NCI-H1048 (cell line): ENCODE measurements around the gene LRRC8C.
"Not testable (repeated sequence)": the region's sequence is repeated elsewhere in the genome, so short reads cannot be mapped to it uniquely, and the experiment has no call there.

Source experiments
- DNase-seq: peaks from one replicate; lab custom pipeline; 2025; lab: John Stamatoyannopoulos, UW

Gene LRRC8C

DNA sequence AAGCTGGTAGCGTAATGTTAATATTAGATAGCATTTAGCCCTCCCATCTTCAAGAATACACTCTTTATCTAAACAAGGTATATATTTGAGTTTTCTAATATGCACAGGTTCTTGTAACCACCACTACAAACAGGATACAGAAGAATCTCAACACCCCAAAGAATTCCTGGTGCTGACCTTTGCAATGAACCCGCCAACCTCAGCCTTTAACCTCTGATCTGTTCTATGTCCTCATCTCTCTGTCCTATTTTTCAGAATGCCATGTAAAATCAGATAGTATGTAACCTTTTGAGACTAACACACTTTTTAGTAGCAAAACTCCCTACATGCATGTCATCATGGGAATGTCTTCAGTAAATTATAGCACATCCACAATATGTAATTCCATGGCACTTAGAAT is 71.1 kb downstream of the LRRC8C start:
- no peak for DNase-seq

DNA sequence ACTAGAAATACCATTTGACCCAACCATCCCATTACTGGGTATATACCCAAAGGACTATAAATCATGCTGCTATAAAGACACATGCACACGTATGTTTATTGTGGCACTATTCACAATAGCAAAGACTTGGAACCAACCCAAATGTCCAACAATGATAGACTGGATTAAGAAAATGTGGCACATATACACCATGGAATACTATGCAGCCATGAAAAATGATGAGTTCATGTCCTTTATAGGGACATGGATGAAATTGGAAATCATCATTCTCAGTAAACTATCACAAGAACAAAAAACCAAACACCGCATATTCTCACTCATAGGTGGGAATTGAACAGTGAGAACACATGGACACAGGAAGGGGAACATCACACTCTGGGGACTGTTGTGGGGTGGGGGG is 72.0 kb downstream of the LRRC8C start:
- DNase-seq, result not testable (repeated sequence)

DNA sequence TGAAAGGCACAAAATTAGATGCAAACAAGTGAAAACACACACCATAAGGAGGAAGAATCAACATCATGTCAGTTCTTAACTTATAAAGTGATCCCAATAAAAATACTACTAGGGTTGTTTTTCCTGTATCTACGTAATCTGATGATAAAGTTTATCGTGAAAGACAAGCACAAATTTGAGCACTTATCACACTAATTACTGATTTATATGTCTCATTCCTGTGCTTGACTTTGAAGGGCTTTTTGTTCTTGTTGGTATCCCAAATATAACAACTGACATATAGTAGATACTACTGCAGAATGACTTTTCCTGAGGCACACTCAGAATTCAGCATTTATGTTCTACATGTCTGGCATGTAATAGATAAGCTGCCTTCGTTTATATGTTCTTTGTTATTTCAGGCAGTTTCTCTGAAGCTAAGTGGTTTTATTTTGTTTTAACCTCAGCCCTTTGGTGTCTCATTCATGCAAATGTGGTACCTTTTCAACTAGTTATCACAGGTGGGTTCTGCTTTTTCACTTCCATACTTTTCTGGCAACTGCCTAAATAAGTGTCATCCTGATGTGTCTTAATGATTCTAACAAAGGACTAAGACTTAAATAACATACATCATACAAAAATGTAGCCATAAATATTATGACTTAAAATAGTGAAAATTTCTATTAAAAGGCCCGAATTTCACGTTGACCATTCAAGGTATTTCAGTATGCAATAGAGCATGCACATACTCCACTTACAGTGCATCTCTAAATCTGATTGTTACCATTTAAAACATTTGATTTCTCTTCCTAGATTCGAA is 73.2 kb downstream of the LRRC8C start:
- no peak for DNase-seq

DNA sequence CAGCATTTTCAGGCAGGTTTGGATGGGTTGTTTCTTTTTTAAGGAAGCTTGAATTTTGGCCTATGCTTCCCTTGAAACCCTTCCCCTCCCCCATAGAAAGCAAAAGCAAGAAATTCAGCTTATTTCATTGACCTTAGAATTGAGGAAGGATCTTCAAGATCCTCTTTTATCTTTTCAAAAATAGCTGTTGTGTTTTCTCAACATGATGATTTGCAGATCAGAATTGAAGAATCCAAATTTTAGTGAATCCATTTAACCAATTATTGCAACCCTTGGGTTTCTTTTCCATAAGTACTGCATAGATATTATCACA is 73.7 kb downstream of the LRRC8C start:
- no peak for DNase-seq

DNA sequence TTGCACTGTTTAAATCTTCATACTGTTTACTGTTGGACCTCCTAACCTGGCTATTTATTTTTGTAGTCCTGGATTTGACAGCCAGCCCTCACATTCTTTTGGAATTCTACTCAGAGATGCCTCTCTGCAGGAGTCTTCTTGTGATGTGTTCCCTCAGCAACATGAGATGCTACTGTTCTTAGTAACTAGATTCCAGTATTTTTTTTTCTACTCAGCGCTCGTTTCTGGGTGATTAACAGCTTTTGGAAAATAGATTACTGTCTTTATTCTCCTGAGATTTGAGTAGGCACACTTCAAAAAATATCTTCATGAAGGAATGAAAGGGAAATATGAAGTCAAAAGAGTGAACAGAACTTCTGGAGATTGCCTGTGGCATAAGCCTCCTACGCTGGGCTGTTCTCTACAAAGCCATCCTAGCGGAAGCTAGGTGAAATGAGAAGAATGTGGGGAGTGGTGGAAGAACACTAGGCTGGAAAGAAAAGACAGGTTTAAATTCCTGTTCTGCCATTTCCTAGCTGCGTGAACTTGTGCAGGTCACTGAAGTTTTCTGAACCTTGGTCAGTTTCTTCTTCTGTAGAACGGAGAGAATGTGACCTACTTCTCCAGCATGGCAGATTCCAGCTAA is 75.9 kb downstream of the LRRC8C start:
- no peak for DNase-seq

DNA sequence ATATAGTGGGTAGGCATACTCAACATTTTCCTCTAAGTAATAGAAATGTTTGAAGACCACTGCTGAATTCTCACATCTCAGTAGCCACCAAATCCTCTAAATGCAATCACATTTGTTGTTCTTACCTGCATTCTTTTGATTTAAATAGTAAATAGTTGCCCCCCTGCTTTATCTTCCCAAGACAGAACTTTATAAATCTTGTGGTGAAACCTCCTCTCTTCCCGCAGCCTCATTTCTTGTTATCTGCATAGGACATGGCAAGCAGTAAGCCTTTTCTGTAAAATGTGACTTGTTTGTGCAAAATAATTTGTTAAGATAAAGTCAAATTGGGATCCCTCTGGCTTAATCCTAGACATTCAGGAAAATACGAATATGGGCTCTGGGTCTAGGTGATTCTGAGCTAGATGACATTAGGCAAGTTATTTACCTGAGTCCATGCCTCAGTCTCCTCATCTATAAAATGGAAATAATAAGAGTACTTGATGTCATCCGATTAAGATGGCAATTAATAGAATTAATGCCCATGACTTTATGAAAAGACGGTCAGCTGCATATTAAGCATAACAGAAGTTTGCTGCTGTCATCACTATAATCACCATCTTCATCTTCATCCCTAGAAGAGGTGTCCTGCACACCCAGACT is 77.7 kb downstream of the LRRC8C start:
- DNase-seq, result no peak

DNA sequence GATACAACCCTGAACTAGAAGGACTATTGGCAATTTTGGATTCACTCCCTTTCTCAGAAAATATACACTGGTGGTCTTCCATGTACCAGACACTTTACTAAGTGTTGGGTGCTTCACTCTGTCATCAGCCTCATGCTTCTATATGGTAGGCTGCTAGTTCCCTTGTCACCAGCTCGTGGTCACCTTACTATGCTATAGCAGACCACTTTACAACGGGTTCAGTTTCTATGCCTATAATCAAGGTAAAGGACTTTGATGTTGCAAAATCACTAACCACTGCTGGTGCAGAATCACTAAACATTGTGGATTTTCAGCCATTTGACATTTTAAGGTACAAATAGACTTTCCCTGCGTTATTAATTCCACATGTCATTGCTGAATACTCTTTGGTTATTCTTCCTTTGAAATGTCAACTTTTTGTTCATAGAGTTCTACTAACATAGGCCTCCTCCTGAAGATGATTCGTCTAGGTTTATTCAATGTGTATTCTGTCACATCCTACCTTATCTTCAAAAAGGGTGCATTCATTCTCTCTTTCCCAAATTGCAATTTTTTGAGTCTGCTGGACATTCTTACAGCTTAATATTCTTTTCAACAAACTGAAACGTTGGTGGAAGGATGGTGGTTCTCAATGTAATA is 78.3 kb downstream of the LRRC8C start:
- no peak for DNase-seq

DNA sequence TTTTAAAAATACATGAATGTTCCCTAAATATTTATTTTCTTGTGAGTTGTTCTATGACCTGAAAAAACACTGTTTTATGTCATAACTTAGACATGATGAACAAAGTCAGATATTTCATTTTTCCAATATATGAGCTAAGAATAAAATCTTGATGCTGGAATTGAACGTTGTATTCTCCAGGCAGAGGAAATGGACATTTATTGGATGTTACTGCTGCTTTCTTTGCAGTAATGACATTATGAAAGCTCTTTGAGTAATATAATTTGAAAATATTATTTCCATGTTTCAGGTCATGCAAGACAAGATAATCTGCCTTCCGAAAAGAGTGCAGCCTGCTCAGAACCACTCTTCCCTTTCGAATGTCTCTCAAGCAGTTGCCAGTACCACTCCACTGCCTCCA is 79.5 kb downstream of the LRRC8C start:
- DNase-seq, result no peak

DNA sequence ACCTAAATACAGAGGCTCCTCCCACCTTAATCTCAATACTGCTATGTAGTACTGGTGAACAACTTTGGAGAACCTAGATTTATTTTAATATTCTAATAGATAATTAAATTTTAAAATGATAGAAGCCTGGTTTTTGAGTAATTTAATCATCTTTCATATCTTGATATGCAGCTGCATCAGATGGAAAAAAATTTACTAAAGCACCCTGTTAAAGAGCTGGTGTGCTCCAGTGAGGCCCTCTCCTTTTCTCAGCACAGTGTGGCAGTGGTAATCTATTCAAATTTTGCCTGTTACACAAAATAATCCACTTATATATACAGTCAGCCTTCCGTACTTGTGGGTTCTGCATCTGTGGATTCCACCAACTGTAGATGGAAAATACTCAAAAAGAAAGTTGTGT is 82.8 kb downstream of the LRRC8C start:
- no peak for DNase-seq

DNA sequence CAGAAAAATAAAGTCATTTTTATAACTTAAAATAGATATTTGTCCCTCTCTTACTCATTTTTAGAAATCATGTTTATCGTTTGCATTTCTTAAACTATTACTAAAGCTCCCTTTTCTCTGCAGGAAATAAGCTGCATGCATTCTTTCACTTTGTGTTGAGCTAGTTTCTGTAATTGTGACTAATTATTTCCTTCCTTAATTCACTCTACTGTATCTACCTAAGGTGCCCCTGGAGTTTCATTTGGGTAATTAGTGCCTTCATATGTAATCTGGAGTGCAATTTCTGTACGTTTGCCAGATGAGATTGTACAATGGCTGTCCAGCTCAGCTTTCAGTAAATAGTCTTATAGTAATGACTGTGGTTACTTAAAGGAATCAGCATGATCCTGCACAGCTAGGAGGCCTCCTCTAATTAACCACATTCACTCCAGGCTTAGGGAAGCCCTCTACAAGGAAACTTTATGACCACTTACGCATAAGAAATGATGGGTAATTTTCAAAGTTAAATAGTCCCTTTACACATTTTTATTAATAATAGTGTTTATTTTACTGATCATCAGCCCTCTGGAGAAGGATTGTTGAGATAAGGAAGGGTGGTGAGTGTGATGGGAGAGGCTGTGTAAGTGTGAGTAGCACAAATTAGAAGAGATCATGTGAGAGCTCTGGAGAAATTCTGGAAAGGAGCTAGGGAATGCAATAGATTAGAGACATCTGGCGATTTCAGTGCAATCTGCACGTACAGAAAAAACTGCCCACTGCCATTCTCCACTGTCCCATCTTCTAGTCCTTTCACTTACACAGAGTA is 86.8 kb downstream of the LRRC8C start:
- no peak for DNase-seq

DNA sequence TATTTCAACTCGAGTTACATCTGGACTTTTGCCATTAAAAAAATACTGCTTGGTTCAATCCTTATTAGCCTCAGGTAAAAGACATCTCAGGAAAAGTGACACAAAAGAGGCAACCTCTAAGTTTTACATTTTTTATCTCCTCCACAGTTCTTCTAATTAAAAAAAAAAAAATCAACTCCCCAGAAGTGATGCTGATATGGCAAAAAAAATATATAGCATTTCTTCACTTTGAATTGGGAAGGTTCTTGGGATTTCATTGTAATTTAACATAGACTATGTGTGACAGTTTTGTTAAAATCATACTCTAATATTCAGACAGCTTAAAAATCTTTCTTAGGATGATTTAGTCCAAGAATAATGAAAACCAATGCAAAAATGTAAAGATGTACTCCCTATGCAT is 87.9 kb downstream of the LRRC8C start:
- no peak for DNase-seq

DNA sequence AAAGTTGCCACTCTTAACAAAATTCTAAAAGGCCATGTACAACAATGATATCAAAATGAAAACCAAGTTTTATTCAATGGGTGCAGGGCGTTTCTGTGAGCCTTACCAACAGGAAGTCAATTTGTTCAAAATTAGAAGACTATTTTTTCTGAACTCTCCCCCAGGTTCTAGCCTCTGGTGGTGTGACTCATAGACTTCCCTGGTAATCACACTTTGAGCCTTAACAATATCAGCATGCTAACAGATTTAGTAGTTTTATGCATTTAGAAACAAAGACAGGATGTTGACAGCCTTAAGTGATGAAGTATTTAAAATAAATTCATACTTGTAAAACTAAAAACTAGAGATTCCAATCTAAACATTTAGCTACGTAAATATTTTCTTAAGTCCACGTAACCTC is 88.4 kb downstream of the LRRC8C start:
- DNase-seq, result no peak

DNA sequence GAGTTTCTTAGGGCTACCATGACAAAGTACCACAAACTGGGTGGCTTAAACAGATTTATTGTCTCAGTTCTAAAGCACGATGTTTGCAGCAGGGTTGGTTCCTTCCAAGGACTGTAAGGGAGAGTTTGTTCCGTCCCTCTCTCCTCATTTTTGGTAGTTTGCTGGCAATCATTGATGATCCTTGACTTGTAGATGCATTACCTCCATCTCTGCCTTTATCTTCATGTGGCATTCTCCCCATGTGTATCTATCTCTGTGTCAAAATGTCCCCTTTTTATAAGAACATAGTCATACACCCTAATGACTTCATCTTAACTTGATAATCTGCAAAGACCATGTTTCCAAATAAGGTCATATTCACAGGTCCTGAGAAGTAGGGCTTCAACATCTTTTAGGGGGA is 90.2 kb downstream of the LRRC8C start:
- DNase-seq, result no peak

DNA sequence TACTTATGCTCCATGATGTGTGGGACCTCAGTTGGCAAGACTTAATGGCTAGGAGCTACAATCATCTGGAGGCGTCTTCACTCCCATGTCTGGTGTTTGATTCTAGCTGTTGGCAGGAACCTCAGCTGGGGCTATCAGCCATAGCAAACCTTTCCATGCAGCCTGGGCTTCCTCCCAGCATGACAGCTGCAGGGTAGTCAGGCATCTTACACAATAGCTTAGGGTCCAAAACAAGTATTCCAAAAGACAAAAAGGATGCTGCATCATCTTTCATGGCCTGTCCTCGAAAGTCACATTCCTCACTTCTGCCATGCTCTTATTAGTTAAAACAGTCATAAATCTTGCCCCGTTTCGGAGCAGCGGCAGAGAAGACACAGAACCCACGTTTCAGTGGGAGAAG is 90.9 kb downstream of the LRRC8C start:
- no peak for DNase-seq

DNA sequence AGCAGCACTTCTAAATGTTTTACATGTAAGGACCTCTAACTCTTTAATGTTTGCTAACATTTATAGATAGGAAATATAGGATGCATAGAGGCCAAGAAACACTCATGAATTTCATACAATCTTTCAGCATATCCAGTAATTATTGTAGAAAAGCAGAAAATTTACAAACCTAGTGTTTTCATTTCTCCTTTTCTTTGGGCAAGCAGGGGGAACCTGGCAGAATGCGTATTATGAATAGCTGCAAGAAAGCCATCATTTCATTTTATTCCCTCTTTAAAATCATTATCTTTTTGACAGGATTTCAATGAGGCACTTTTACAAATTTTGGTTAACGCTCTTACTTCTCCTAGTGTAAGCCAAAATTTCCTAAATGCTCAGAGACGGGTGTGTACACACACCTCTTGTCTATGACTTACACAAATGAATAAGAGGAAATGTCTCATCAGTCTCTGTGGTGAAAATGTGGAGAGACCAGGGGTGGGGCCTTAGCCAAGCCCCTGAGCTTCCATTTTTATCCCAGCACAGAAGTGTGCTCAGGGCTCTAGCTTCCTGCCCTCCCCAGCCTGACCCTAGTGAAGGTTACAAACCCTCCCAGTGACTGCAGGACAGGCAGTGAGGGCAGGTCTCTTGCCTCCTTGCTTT is 91.6 kb downstream of the LRRC8C start:
- DNase-seq, result no peak

DNA sequence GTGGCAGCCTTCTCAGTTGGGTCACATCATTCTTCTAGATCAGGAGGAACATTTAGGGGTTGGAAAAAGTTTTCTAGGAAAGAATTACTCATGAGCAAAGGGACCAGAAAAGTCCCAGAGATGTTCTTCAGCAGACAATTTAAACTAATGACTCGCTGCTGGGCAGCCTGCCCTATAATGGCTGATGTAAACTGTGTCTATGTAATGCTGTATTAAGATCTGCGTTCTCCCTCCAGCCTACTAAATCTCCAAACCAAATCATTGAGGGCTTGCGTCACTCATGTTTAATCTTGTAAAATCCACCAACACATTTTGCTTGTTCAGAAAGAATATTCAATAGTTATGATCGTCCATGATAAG is 92.1 kb downstream of the LRRC8C start:
- no peak for DNase-seq

DNA sequence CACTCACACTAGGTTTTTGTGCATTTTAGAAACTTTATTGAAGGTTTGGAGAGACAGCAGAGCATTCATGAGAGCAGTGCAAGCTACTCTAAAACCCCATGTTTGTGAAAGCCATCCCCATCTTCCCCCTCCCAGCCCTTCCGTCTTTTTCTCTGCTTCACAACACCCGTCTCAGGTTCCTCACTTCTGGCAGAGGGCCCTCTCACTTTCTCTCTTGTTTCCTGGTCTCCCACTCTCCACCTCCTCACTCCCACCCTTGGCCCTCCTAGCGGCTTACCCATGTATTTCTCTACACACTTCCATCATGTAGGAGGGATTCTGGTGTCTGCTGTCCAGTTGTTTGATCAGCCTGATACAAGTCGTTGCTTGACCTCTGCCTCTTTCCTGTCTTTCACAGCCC is 92.7 kb downstream of the LRRC8C start:
- no peak for DNase-seq

DNA sequence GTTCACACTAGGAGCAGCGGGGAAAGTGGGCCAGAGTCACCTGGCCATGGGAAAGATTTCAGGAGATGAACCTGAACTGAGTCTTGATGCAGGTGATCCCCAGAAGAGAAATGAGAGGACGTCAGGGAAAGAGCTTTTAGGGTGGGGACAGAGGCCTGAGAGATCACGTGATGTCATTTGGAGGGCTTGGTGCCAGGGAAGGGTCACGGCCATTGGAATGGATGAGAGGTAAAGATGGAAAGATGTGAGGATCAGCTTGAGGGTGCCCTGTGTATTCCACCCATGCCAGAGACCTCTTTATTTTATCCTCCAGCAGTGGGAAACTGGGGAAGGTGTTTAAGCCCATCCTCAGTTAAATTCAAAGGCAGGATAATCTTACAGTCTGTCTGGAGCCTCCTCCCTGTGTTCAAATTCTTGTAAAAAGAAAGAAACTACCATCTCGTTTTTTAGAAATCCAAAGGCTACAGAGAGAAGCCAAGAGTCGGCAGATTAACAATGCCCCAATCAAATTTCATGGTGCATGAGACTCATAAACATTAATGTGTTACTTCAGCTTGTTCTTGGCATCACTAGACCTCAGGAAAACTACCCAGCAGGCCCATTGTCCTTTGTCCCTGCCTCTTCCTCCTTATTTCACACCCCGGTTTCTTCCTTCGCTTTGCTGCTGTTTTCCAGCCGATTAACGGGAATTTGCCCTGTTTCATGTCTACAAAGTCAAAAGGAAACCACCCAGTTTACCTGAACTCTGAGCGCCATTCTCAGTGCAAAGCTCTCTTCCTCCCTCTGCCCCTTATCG is 94.8 kb downstream of the LRRC8C start:
- DNase-seq, result no peak

DNA sequence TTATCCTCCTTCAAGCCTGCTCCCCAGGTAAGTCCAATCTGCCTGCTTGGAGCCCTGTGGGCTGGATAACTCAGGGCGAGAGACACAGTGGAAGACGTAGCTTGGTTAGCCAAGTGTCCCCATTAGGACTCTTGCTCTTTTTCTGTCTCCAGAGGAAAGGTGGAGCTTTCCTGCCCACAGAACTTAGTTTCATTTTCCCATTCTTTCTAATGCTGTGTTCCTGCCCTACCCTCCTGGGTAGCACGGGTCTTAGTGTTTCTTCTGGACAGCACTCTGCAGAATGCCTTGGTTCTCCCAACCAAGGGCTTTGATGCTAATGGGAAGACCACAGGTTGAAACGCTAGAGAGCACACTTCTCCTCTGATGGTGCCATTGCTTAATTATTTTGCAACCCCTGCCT is 95.5 kb downstream of the LRRC8C start:
- no peak for DNase-seq

DNA sequence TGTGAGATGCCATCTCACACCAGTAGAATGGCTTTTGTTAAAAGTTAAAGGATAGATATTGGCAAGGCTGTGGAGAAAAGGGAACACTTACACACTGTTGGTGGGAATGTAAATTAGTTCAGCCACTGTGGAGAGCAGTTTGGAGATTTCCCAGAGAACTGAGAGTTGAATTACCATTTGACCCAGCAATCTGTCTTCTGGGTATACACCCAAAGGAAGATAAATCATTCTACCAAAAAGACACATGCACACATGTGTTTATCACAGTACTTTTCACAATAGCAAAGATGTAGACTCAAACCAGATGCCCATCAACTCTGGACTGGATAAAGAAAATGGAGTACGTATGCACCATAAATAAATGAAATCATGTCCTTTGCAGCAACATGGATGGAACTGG is 99.3 kb downstream of the LRRC8C start:
- DNase-seq, result no peak

DNA sequence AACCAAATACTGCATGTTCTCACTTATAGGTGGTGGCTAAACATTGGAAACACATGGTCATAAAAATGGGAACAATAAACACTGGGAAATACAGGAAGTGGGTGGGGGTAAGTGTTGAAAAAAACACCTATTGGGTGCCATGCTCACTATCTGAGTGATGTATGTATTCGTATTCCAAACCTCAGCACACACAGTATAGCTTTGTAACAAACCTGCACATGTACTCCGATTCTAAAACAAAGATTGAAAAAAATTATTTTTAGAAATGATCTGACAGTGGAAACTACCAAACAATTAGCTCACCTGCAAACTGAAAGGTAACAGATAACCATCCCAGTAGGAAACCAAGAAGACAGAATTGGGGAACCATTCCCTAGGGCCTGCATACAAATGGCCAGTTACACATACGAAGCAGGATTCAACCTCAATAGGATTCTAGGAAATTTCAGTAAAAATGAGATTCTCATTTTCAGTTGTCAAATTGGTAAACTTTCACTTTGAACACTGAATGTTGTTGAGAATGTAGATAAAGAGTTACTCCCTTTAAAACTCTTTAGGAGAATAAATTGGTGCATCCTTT is 99.8 kb downstream of the LRRC8C start:
- DNase-seq, result no peak
